ENCODE data around the gene USF2.

GRCh38 chr19:35314031-35314430 lies 45.3 kb downstream of the USF2 start:
- TF ChIP-seq, protein P1, sequence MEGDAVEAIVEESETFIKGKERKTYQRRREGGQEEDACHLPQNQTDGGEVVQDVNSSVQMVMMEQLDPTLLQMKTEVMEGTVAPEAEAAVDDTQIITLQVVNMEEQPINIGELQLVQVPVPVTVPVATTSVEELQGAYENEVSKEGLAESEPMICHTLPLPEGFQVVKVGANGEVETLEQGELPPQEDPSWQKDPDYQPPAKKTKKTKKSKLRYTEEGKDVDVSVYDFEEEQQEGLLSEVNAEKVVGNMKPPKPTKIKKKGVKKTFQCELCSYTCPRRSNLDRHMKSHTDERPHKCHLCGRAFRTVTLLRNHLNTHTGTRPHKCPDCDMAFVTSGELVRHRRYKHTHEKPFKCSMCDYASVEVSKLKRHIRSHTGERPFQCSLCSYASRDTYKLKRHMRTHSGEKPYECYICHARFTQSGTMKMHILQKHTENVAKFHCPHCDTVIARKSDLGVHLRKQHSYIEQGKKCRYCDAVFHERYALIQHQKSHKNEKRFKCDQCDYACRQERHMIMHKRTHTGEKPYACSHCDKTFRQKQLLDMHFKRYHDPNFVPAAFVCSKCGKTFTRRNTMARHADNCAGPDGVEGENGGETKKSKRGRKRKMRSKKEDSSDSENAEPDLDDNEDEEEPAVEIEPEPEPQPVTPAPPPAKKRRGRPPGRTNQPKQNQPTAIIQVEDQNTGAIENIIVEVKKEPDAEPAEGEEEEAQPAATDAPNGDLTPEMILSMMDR (IDR thresholded peaks at IDR 0.05): no peak
- TF ChIP-seq POLR2AphosphoS5 (IDR thresholded peaks at IDR 0.05) (no peak), POLR2A (IDR thresholded peaks at IDR 0.05) (no peak), EP300 (IDR thresholded peaks at IDR 0.05) (no peak)

Measured in gastroesophageal sphincter (tissue), 3 donors.